Left colon (tissue), 2 donors: ENCODE measurements around the gene MTX1. TPM values are rescaled to one million over a fixed set of nuclear protein-coding genes. Genes with fewer than 3 reads are reported as not detected.
A peak's percentile ranks its signal among the peaks of the same experiment; 100 is the strongest.
"Not testable (repeated sequence)": the region's sequence is repeated elsewhere in the genome, so short reads cannot be mapped to it uniquely, and the experiment has no call there.

ENCODE experiments used
- ATAC-seq: fragments of 200-7000 bp; cut with Tn5 transposase; one replicate; pipeline ENCODE4 v1.9.1; 2020; ENCODE audit warnings: mild to moderate bottlenecking, moderate library complexity
- DNase-seq, 2 donors: peaks; one replicate each; pipeline ENCODE4 v3.0.0-alpha.2; 2020
- intact Hi-C, 2 donors: fragments of 100-400 bp; cut with DNase I in 1 of 2; cut with micrococcal nuclease in 1 of 2; formaldehyde crosslinking; loops; one replicate each; pipeline versions ENCODE4 v1.11.2 to v1.14.0; 2022; cut with DNase I, micrococcal nuclease
- total RNA-seq, 2 donors: library from RNA; stranded (reverse); fragmentation: NEBNext Ultra II Directional; extraction: Animal tissue kit (Norgen Biotek cat#: 25700); gene quantifications; one replicate each; pipeline ENCODE4 v1.2.1, GENCODE V29; 2021
- donor health status: DM: no; HTN: no; CAD: no.
- donor health status: DM: yes; HTN: yes; CAD: no.

The MTX1 gene
- total RNA-seq, 2 donors from 2014 or later, result 36.3 to 46.4 TPM

DNA sequence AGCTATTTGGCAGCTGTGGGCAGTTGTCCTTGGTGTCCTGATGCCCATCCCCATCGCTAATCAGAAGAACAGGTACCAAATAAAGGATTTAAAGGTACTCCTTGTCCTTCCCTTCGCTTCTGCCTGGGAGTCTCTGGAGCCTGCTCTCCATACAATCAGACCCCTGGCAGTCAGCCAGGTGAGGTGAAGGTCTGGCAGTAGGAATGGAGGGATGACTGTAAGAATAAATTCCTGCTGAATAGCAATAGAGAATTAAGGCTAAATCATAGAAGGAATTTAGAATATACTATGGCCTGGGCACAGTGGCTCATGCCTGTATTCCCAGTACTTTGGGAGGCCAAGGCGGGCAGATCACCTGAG is 10.0 kb upstream of the MTX1 start:
- ATAC-seq (no peak), DNase-seq (no peak)
- intact Hi-C loops, result no loop called here

DNA sequence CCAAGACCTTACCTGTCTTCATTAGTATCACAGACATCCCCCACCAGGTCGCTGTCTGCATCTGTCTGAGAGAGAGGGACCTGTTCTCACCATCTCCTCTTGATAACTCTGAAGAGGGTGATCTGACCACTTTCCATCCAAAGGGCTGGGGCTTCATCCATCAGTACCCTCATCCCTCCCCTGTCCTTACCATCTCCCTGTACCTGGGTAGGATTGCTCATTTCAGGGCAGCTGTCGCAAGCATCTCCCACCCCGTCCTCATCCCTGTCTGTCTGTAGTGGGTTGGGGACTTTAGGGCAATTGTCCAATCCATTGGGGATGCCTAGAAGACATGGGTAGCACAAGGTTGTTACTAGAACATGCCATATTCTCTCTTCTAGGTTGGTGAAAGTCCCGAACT is 8.7 kb upstream of the MTX1 start:
- DNase-seq (no peak), ATAC-seq (no peak)
- intact Hi-C loops, result no loop called here

DNA sequence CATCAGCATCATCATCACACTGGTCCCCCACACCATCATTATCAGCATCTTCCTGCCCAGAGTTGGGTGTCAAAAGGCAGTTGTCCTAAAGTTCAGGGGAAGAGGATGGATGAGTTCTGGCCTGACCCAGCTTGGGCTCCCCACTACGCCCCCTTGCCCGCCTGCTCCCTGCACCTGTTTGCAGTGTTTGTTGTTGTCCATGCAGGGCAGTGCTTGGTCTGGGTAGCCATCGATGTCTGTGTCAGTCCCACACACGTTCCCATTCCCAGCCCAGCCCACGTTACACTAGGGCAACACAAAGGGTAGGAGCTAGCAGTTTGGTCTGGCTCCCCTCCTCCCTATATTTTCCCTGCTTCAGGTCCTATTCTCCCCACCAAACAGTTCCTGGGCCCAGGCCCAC is 7.6 kb upstream of the MTX1 start:
- intact Hi-C loops, result no loop called here
- ATAC-seq (no peak), DNase-seq (no peak)

DNA sequence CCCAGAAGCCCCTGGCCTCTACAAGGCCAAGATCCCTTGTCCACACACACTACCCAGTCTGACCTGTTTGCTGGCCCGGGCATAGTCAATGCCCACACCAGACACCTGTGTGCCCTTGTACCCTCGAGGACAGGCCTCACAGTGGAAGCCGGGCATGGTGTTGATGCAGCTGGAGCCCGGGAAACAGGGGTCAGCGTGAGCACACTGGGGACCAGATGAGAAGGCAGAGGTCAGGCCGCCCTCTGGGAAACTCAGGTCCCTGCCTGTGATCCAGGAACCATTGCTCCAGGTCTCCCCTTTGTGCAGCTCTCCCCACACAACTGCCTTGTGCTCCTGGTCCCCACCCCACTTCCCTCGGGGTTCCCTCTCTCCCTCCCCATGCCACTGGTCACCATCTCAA is 6.3 kb upstream of the MTX1 start:
- no peak for DNase-seq
- intact Hi-C loops, result no loop called here
- ATAC-seq, result no peak

DNA sequence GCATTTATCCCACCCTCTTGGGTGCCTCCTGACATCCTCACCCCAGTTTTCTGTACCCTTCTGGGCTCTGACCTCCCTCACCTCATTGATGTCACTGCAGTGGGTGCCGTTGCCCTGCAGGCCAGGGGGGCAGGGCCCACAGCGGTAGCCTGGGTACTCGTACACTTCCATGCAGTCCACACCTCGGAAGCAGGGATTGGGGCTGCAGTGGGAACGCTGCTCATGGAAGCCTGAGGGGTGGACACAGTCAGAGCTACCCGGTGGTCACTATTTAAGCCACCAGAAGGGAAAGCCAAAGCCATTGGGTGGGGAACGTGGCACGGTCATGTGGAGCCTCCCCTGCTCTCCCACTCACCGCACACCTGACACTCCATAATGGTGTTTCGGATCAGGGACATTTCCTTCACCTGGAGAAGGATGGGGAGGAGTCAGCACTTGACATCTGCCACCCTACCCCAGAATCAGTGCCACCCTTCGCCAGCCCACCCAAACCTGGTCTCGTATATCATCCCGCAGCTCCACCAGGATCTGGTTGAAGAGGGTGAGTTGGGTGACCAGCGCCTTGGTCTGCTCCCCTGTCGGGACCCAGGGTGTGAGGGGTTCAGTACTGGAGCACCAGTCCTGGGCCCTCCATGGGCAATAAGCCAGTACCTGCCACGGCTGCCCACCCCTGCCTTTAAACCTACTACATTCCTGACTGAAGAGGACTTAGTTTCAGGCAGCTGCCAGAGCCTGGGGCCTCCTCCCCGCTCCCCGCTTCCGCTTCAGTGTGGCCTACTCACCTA is 5.6 kb upstream of the MTX1 start:
- intact Hi-C loops, result no loop called here
- ATAC-seq (no peak), DNase-seq (no peak)

DNA sequence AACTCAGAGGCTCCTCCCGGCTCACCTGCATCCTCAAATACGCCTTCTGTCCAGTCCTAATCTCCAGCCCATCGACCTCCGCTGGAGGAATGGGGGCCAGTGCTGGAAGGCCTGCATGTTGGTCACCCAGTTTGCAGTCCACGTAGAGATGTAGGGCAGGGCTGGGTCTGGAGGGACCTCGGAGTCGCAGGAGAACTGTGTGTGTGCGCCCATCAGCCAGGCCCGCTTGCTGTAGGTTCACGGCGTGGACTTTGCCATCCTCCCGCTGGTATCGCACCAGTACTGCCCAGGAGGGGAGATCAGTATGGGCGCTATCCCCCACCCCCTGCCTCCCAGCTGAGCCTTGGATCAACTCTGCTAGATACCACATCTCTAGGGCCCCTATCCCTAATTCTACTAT is 3.5 kb upstream of the MTX1 start:
- DNase-seq, result no peak
- intact Hi-C loops, result no loop called here
- no peak for ATAC-seq

DNA sequence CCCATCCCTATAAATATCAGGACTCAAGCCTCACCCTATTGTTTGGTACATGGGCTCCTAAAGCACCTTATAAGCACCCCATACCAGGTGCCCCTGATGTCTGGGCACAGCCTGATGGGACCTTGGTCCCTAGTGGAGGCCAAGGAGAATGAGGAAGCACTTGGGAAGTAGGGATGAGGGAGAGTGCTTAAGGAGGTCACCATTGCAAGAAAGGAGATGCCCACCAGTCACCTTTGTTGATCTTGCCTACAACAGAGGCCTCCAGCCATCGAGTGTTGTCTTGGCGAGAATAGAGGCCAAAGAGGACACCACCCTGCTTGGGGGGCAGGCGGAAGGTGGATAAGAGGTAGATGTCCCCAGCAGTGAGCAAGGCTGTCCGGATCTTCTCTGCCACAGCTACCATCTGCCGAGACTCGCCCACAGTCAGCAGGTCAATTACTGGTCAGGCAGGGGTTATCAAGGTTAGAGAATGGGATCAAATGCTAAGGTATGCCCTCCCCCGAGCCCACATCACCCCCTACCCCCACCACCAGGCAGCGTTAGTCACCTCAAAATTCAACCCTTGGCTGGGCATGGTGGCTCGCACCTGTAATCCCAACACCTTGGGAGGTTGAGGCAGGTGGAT is 2.4 kb upstream of the MTX1 start:
- no peak for ATAC-seq
- no peak for DNase-seq
- intact Hi-C loops, result no loop called here

DNA sequence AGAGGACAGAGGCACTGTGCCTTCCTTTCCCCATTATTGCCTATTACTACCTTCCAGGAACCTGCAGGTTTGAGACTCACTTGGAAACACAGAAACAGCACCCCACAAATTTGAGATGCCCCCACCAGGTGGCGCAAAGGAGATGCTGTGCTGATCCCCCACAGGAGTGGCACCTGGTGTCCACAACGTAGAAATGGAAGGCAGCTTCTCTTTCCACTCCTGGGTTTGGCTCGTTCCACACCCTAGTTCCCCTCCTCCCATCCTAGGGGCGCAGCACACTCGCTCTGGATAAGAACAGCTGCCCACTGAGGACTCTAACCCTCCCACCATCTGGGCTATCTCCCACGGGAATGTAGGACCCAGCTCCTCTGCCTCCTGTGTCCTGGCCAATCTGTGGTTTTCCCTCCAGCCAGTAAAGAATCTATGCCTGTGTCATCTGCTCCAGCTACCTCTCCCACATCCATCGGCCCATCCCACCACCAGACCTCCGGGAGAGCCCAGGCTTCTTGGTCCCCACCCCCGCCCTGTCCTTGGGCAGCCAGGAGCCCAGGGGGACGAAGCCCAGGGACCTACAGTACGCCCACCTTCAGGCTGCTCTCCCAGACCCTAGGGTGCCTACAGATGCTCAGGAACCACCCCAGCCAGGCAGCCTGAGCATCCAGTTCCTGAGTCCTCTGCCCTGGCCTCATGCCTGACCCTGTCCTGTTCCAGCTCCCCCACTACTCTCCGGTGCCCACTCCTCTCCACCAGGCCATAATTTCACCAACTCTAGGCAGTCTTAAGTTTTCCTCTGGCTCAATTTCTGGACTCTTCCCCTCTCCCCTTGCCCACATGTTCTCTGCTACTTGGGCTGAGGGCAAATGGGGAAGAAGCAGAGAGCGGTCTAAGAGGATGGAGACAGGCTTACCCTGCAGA is 1.3 kb upstream of the MTX1 start:
- DNase-seq (peak; percentile 84 to 93), ATAC-seq (peak; percentile 65)
- intact Hi-C loops, result no loop called here

DNA sequence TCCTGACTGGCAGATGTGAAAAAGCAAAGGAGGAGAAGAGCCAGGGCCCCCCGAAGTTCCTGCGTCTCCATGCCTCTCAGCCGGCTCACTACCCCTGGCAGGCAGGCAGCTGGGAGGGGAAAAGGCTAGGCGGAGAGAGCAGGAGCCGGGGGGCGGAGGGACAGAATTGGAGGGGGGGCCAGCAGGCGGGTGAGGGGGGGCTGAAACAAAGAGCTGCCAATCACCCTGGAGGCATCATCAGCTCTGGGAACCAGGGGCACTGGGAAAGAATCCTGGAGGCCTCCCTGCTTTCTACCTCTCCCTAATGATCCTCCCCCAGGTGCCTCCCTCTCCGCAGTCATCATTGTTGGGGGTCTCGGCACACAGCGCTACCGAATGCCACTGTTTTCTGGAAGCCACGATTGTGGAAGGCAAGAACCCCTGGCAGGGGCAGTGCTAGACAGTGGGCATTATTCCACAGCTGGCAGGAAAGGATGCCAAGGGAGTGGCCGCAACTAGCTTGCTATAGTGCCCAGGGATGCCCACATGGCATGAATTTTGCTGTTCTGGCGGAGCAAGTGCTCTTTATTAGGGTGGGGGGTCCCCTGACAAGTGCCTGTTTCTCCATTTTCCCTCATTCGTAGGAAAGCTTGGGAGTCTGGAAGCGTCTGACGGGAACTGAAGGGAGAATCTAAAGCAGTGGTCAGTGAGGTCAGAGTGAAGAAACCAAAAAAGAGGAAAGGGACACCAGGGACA is 522 bp upstream of the MTX1 start, which contains the start of gene THBS3:
Gene THBS3 (minus strand): TSS at position 92 of the 735 bp plus-strand sequence. CDS start 21 bp downstream, at position 71.
- ATAC-seq (peak; percentile 7), DNase-seq (no peak)
- intact Hi-C loops, result no loop called here

DNA sequence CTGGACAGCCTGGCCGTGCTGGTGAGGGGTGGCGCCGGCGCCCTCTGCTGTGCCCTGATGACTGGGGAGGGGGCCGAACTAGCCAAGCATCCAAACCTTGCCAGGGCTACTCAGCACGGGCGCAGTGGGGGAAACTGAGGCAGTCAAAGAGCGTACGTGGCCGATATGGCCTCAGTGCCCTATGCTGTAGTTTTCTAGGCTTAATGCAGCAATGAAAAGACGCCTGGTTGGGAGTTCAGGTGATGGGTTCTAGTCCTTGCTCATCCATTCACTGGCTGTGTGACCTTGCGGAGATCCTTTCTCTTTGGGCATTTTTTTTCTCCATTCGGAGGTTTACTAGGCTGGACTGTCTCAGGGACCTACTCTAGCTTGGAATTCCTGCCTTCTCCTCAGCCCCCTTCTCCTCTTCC is 822 bp downstream of the MTX1 start:
- DNase-seq (no peak), ATAC-seq (no peak)
- intact Hi-C loops, result no loop called here

DNA sequence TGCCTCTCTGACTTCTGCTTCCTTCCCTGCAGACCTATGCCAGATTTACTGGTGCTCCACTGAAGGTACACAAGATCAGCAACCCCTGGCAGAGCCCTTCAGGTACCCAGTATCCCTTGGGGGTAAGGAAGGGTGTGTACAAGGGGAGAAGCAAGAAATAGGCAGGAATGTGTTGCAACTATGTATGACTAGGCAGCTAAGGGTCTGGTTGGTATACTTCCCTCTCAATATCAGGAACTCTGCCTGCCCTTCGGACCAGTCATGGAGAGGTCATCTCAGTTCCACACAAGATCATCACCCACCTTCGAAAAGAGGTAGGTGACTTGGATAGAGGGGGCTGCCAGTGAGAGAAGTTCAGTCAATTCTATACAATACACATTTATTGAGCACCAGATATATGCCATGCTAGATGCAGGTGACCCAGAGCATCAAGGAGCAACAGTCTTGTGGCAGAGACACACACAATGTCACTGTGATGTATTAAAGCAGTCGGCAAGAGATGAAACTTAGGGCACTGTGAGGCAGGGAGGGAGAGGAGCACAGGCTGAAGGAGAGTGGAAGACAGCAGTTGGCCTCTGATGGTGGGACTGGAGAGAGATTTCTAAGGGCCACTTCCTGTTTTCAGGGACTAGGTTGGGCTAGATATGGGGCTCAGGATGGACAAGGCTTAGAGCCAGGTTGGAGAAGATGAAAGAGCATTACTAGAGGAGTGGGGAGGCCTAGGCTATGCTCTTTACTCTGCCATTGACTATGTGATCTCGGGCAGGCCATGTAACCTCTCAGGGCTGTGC is 2.0 kb downstream of the MTX1 start:
- ATAC-seq (no peak), DNase-seq (no peak)
- intact Hi-C loops, result no loop called here

DNA sequence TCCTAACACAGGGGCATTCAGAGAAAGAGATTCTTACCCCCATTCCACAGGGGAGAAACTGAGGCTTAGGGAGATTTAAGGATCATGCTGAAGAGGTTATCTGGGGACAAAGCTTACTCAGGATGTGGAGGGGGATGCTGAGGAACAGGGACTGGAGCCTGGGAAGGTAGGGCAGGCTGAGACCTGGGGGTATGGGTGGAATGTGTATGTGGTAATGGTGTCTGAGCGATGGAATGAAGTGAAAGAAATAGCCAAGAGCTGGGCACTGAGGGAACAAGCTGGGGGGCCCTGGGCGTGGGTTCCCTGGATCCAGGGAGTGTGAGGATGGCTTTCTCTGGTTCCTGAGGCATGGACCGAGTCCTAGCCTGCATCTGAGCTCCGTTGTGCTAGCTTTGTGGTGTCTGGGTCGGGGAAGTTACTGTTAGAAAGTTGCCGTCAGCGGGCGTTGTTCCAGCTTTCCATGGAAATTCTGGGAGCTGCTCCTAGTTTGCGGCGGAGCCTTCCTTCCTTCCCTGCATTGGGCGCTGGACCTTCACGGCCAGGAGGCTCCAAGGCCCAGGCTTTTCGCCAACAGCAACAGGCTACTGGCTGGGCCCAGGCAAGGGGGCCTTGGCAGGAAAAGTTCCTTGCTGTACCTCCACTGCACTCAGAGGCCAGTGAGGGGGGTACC is 3.0 kb downstream of the MTX1 start:
- intact Hi-C loops, DNase-seq, ATAC-seq: not testable (repeated sequence)

DNA sequence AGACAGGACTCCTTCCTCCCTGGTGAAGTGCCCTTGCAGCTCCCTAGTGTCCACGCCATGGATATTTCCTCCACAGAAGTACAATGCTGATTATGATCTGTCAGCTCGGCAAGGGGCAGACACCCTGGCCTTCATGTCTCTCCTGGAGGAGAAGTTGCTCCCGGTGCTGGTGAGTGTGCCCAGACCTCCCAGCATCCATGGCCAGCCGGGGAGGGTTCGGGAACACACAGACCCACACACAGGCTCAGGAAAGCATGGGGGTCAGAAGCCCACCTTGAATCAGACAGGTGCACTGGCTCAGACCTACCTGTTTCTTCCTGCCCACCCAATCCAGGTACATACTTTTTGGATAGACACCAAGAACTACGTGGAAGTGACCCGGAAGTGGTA is 3.6 kb downstream of the MTX1 start:
- ATAC-seq, DNase-seq, intact Hi-C loops: not testable (repeated sequence)

DNA sequence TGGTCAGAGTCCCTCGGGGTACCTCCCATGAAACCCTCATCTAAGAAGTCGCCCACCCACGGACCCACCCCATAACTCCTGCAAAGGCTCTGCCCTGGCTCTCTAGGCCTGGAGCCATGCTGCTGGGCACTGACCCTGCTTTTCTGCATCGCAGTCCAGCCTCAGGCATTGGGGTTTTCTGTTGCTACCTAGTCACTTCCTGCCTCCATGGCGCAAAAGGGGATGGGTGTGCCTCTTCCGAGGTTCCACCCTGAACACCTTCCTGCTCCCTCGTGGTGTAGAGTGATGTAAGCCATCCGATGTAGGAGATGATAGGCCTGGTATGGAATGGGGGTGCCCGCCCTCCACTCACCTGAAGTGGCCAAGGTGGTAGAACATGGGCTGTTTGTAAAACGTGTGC is 6.2 kb downstream of the MTX1 start:
- ATAC-seq, DNase-seq, intact Hi-C loops: not testable (repeated sequence)

DNA sequence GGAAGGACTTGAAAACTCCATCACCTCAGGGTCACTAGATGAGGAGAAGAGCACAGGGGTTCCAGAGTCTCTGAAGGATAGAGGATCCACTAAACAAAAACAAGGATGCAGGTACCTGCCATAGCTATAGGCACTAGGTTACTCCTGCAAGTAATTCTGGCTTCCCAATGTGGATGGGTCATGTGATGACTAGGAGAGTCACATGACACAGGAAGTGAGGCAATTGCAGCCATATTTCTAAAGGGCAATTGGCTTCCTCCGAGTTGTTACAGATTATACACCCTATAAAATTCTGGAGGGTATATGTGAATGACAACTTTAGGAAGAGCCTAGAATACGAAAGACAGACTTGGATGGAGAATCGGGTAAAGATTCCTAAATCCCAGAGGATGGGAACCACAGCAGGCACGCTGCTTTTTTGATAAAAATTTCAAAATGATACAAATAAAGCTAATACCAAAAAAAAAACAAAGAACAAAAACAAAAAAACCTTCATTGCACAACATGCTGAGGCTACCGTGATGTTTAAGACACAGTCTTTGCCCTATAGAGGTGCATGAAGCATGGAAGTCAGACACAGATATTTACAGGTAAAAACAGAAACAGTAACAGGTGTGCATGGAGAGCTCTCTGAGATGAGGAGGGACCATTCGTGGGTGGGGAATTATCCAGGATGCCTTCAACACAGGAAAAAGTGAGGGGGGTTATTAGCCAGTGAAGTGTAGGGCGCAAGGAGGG is 10.5 kb downstream of the MTX1 start:
- DNase-seq, result no peak
- intact Hi-C loops, result no loop called here
- ATAC-seq, result peak; percentile 44

DNA sequence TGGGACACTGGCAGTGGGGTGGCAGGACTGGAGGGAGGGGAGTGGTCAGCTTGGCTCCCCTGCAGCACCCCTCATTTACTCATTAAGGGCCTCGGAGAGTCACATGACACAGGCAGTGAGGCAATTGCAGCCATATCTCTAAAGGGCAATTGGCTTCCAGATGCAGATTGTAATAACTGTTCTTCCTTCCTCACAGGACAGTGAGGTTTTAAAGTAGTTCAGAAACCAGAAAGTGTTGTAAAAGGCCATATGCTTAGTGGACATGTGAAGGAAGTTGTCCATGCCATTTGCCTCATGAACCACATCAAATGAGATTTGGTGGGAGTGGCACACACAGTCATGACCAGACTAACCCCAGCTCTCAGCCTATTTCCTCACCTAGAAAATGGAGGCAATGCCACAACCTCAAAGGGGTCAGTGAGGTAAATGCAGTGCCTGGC is 11.1 kb downstream of the MTX1 start:
- intact Hi-C loops, result no loop called here
- ATAC-seq, result peak; percentile 65
- DNase-seq, result no peak
